GM19025 (cell line): ENCODE data around the gene IQCC.
"Not testable (repeated sequence)": the region's sequence is repeated elsewhere in the genome, so short reads cannot be mapped to it uniquely, and the experiment has no call there.

ENCODE experiments used
- ATAC-seq: cut with Tn5 transposase; IDR thresholded peaks from one replicate; pipeline ENCODE4 v1.9.1; 2021; ENCODE audit warnings: mild to moderate bottlenecking, low read depth, moderate library complexity; ENCODE audit not compliant: unreplicated experiment

The IQCC gene

DNA sequence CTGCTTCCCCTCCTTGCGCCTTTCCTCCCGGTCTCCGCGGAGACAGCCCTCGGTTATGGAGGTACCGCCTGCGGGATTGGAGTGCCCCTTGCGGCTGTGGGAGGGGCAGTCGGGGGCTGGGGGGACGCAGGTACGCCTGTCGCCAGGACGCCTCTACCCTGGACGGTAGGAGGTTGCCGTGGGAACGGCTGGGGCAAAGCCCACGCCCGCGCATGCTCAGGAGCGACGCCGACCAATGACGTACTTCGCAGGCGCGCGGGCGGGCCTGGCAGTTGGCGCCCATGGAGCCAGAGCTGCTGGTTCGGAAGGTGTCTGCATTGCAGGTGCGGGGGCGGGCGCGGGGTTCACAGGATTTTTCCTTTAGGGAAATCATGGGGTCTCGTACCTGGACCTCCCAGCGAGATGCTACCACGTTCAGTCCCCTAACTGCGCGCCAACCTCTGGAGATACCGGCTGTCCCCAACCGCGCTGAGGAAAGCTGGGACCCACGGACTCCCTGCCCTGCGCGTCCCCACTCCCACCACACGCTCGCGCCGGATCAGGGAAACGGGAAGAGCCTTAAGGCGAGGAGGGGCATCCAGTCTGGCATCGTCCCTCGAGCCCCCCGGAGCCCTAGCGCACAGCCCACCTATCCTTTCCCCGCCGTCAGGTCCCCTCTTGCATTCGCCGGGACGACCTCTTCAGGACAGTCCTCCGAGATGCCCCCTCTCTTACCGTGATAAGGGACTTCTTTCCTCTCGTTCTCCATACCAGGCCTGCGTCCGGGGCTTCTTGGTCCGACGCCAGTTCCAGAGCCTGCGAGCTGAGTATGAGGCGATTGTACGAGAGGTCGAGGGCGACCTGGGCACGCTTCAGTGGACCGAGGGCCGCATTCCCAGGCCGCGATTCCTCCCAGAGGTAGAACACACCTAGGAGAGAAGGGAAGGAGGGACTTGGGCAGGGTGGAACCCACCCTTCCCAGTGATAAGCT lies at the start of gene IQCC:
Gene IQCC (plus strand): TSS at position 271 of the 970 bp plus-strand sequence. CDS start 11 bp downstream, at position 282.
- peak; percentile 38 for ATAC-seq

DNA sequence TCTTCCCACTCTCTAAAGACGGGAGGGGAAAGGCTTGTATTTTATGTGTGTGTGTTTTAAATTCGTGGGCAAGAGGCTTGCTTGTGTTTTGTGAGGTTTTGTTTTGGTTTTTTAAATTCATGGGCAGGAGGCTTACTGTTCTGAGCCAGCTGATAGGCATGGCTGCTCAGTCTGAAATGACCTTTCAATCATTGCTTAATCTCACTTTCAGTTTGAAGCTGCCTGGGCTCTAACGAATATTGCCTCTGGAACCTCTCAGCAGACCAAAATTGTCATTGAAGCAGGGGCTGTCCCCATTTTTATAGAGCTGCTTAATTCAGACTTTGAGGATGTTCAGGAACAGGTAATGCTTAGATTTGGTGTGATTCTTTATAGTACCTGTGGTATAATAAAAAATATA lies 46.3 kb upstream of the IQCC start:
- ATAC-seq, result no peak

DNA sequence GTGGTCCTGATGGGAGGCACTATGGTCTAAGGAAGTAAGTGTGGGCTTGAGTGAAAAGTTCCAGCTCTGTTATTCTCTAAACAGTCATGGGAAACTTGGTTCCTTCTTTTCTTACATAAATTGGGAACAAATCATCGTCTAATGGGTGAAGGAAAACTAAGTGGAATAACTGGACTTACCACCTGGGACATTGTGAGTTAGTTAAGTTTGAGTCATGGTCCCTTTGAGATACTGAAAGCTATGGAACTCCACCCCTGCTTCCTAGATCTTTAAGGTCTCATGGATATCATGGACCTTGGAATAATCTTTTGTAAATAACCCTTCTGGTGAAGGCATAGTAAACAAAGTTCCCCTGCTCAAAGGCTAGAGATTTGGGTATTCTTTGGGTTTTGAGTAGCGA lies 42.1 kb upstream of the IQCC start:
- ATAC-seq, result no peak

DNA sequence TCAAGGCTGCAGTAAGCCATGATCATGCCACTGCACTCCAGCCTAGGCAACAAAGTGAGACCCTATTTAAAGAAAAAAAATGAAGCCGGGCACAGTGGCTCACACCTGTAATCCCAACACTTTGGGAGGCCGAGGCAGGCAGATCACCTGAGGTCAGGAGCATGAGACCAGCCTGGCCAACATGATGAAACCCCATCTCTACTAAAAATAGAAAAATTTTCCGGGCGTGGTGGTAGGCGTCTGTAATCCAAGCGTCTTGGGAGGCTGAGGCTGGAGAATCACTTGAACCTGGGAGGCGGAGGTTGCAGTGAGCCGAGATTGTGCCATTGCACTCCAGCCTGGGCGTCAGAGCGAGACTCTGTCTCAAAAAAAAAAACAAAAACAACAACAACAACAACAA lies 39.8 kb upstream of the IQCC start:
- ATAC-seq, result not testable (repeated sequence)

DNA sequence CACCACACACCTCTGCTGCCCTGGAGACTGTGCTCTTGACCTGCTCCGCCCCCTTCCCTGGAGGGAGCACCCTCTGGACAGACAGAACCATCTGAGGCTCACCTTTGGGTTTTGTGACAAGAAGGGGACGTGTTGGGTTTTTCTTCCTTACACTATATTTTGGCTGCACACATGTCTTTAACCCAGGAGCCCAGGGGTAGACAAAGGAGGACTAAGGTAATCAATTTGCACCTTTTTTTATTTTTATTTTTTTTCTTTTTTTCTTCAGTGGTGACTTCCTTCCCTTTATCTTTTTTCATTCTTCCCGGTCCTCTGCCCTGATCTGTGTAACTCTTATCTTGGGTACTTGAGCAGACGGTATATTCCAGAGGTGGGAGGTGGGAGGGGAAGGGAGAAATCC lies 34.5 kb upstream of the IQCC start:
- ATAC-seq, result no peak

DNA sequence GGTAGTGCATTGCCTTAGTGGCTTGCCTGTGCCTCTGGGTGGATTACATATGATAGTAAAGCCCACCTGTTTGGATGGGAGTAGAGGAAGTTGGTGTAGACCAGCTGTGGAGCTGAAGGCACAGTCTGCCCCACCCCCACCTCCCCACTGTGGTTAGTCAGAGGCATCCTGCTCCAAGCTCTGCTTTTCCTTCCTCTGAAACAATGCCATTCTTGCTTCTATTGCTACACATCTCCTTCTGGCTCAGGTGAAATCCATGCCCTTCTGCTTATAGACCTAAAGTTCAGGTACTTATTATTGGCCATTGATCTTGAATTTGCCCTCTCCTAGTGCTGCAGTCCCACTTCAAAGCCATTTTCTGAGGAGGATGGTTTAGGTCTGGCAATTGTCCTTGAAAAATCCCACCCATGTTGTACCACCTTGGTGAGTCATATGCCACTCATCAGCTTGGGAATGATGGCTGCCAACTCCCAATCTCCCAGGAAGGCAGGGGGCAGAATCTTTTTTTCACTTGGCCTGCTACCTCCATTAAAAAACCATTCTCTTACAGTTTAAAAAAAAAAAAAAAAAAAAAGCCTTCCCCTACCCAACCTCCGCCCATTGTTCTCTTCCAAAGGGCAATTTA lies 32.7 kb upstream of the IQCC start:
- ATAC-seq, result no peak

DNA sequence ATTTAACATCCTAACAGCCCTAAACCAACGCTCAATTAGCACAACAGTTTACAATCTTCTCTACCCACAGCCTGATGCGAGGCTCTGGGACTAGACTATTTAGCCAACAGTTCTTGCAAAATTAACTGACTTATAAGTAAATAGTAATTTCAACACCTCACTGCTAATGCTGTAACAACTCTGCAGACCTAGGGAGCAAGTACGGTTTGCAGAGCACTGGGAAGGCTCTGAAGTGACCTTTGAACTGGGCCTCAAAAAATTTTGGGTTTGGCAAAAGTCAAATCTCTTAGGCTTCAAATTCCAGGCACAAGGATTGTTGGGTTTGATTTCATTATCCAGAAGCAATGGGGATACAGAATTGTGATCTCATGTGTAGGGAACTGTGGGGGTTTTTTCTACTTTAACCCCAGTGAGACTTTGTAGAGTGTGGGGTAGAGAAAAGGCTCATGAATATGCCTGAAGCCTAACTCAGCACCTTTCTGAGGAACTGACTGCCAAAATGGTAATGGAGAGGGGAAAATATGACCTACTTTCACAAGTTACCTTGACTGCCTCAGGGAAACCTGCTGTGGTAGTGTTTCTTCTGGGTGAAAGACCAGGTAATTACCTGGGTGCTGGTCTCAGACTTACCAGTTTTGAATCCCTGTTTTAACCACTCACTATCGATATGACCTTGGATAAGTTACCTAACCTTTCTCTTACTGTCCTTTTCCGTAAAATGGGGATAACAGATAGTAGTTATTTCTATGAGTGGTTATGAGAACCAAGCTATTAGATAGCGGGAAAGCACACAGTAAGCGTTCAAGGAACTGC lies 26.9 kb upstream of the IQCC start:
- no peak for ATAC-seq

DNA sequence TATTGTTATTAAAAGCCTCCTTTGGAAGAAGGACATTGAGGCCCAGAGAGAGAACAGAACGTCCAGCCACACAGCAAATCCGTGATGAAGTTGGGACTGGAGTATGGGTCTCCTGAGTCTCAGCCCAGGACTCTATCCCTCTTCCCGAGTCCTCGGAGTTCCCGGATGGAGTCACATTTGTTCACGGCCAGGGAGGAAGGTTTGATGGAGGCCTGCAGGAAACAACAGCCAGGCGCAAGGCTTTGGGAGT lies 26.4 kb upstream of the IQCC start:
- ATAC-seq, result no peak

DNA sequence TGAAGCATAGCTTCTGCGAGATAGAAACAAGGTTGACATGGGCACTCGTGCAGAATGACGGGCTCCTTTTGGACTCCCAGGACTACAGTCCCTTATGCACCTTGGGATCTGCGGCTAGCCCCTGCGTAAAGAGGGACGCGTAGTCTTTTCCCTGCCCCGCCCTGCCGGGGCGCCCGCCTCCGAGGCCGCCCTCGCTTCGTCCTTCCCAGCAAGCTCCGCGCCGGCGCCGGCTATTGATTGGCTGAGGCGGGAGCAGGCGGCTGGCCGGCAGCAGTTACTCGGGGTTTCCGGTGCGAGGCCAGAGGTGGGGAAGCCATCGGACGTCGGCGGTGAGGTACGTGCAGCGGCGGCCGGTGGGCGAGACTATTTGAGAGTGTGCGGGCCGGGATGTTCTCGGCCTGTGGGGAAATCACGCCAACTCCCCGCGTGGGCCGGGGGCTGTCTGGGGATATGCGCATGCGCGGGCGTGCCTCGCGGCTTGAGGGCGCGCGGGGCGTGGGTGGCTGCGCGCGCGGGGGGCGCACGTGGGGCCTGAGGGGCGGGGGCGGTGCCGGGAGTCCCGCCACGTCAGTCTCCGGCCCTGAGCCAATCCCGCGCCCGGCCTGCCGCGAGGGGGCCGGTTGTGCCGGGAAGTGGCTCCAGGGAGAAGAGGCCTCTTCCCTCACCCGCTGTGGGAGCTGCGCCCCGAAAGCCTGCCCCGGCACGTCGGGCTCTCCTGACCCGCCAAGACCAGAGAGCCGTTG lies 25.9 kb upstream of the IQCC start, which contains the start of gene TXLNA:
Gene TXLNA (plus strand): TSS at position 233 of the 743 bp plus-strand sequence. CDS start 671 bp downstream, outside the sequence.
- peak; percentile 81 for ATAC-seq

DNA sequence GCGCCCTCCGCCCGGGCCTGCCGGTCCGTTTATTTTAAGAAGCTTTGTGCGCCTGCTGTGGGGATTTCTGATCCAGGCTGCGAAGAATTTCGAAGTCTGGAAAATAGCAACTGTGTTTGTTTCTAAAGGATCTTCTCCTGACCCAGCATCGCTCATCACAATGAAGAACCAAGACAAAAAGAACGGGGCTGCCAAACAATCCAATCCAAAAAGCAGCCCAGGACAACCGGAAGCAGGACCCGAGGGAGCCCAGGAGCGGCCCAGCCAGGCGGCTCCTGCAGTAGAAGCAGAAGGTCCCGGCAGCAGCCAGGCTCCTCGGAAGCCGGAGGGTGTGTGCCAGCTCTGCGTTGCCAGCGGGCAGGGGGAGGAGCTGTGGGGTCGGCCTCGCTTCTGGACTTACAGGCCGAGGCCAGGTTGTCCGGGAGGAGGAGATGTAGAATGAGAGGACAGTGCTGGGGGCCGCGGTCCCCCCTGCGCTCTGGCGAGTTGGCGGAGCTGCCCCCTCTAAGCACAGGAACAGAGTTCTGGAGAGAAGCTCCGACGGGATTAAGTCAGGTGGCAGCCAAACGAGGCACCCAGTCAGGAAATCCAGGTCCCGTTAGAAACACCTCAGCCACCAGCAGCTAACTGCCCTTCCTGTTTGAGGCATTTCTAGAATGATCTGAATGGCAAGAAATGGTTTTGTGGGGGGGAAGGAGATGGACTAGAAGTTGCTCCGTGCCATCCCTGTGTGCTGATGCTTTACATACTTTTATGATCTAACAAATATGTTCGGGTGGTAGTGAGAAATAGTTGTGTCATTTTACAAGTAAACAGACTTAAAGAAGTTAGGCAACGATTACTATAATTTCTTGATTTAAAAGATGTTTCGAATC lies 25.0 kb upstream of the IQCC start:
- ATAC-seq, result peak; percentile 13

DNA sequence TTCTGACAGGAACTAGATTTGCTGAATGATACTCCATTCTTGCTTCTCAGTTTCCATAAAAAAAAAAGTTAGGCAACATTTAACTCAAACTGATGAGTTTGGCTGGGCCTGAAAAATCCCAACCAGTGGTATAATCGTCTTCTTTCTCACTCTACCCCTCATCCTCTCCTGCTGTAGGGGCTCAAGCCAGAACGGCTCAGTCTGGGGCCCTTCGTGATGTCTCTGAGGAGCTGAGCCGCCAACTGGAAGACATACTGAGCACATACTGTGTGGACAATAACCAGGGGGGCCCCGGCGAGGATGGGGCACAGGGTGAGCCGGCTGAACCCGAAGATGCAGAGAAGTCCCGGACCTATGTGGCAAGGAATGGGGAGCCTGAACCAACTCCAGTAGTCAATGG lies 24.4 kb upstream of the IQCC start:
- ATAC-seq, result no peak

DNA sequence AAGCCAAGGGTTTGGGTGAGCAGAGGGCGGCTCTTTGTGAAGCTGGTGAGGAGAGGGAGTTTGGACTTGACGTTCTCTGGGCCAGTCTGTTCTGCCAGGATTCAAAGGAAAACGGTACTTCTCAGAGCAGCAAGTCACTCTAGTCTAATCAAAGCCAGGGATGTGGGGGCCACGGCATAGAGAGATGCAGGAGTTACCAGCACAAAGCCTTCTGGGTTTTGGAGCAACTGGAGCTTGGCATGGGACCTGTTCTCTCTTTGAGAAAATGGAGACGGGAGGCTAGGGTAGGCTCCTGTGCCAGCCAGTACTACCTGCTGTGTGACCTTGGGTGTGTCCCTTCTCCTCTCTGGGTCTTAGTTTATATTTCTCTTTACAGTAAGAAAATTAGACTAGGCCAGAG lies 23.9 kb upstream of the IQCC start:
- ATAC-seq, result no peak

DNA sequence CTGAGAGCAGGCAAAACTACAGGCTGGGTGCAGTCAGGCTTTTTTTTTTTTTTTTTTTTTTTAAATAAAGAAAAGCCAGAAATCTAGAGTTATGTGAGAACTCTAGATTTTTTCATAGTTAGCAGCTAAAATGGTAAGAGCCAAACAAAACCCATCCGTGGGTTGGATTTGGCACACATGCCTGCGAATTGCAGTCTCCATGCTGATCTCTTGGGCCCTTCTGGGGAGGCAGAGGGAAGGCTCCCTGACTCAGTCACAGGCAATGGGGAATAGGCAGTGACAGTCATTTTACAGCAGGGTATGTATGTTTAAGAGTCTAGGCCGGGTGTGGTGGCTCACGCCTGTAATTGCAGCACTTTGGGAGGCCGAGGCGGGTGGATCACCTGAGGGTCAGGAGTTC lies 23.4 kb upstream of the IQCC start:
- ATAC-seq, result no peak

DNA sequence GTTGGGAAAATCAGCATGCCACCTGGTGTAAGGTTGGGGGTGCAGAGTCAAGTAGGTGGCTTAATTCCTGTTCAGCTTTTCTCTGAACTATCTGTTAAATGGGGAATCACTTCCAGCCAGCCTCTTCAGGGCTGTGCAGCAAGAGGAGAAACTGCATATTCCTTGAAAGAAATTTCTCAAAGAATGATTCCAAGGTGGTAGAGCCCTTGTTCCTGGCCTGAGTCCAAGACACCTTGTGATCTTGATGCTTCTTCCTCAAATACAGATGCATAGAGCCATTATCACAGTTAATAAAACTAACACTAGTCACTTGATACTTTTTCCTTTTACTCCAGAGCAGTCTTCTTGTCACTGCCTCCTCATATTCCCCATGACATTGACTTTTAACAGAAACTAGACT lies 20.8 kb upstream of the IQCC start:
- ATAC-seq, result no peak

DNA sequence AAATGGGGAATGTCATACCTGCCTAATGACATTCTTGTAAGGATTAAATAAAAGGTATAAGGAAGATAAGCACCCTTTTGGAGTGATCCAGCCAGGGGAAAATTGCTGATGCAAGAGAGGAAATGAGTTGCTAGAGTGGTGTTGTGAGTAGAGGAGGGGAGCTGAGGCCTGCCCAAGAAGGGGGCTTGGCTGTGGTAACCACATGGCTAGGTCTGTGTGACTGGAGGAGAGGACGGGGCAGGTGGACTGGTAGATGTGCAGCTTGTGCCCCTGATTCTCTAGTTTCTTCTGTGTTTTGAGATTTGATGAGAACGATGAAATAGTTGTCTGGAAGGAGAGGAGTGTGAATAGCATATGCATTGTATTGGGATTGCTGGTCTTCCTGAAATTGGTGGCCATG lies 19.4 kb upstream of the IQCC start:
- ATAC-seq, result no peak

DNA sequence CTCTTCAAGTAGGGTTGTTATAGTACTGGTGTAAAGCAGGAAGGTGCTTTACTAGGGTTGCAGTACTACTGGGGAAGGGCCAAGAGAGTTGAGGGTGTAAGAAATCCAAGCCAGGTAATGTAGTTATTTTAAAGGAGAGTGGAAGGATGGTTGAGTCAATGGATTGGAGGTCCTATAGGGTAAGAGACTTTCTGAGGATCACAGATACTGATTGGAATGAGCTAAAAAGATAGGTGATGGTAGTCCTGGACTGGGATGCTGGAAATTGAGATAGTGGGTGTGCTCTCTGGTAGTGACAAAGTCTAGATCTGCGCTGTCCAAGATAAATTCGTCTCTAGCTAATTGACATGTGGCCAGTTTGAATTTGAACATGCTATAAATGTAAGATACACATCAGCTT lies 19.0 kb upstream of the IQCC start:
- ATAC-seq, result no peak

DNA sequence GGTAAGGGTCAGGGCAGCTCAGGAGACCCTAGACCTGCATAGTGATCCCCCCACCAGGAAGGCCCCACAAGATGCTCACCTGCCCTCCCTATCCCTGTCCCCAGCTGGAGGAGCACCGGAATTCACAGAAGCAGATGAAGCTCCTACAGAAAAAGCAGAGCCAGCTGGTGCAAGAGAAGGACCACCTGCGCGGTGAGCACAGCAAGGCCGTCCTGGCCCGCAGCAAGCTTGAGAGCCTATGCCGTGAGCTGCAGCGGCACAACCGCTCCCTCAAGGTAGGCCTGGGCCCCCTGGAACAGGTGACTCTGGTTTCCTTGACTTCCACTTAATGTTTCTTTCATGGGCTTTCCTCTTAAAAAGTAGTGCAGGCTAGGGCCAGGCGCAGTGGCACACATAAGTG lies 17.6 kb upstream of the IQCC start:
- ATAC-seq, result no peak

DNA sequence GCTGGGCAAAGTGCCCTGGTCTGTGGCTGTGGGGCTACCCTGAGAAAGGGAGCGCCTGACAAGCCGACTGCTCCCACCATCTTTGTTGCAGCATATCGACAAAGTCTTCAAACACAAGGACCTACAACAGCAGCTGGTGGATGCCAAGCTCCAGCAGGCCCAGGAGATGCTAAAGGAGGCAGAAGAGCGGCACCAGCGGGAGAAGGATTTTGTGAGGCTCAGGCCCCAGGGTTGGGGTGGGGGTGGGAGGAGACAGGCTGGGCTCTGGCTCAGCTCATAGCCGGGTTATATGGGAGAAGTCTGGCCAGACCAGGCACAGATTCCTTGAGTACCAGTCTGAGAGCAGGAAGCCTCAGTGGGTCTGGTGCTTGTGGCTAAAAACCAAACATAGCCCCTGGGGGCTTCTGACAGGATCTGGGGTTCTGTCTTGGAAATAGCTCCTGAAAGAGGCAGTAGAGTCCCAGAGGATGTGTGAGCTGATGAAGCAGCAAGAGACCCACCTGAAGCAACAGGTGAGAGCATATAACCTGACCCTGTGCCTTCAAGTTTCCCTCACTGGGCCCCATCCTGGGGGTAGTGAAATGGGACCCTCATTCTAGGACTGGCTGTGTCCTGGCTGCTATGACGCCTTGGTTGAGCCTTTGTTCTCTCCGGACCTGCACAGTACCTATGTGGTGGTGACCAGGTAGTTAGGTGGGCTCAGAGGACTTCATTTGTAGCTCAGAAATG lies 13.1 kb upstream of the IQCC start:
- ATAC-seq, result no peak

DNA sequence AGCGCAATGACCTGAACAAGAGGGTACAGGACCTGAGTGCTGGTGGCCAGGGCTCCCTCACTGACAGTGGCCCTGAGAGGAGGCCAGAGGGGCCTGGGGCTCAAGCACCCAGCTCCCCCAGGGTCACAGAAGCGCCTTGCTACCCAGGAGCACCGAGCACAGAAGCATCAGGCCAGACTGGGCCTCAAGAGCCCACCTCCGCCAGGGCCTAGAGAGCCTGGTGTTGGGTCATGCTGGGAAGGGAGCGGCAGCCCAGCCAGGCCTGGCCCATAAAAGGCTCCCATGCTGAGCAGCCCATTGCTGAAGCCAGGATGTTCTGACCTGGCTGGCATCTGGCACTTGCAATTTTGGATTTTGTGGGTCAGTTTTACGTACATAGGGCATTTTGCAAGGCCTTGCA lies 10.5 kb upstream of the IQCC start:
- no peak for ATAC-seq
